GM23248 (cell line): Measurements from ENCODE around the gene RACK1.

Experiments
- EZH2 ChIP-seq: fragments of 200-600 bp; sonication (generic); IDR thresholded peaks from 2 replicates; pipeline ENCODE4 v1.6.1; 2018; ENCODE audit warnings: antibody characterized with exemption, mild to moderate bottlenecking; ENCODE audit not compliant: insufficient read depth, poor library complexity, severe bottlenecking
- EZH2phosphoT487 ChIP-seq: fragments of 200-600 bp; sonication (generic); IDR thresholded peaks from 2 replicates; pipeline ENCODE4 v1.6.1; 2018; ENCODE audit warnings: antibody characterized with exemption, moderate library complexity, mild to moderate bottlenecking, low read depth; ENCODE audit not compliant: insufficient read depth

GRCh38 chr5:181236954-181237641 is 6.6 kb downstream of the RACK1 start:
- TF ChIP-seq EZH2 (no peak), EZH2phosphoT487 (no peak)
